ENCODE measurements around the gene ACER3.

GRCh38 chr11:77074626-77075221, 214.0 kb downstream of the ACER3 start:
- TF ChIP-seq POLR2A (IDR thresholded peaks at IDR 0.05) (no peak), CTCF (IDR thresholded peaks at IDR 0.05 in 4 of 5, conservative IDR thresholded peaks at IDR 0.05 in 1 of 5) (no peak)
